LNCaP clone FGC (cell line): ENCODE data around the gene MTHFR.

Source experiments
- DNase-seq: peaks from one replicate; pipeline ENCODE4 v3.0.0-alpha.2; 2011; ENCODE audit warnings: low read depth
- H3K4me3 ChIP-seq: 2 replicates; pipeline ENCODE4 v1.5.1; 2011; ENCODE audit warnings: mild to moderate bottlenecking, low read depth, low read length, control low read depth
- TF ChIP-seq, protein P1 (sequence below): IDR thresholded peaks from 2 replicates; pipeline ENCODE4 v1.5.1; 2012; ENCODE audit warnings: mild to moderate bottlenecking; ENCODE audit not compliant: control insufficient read depth, insufficient read depth; ENCODE audit errors: extremely low read depth

MTHFR gene

DNA sequence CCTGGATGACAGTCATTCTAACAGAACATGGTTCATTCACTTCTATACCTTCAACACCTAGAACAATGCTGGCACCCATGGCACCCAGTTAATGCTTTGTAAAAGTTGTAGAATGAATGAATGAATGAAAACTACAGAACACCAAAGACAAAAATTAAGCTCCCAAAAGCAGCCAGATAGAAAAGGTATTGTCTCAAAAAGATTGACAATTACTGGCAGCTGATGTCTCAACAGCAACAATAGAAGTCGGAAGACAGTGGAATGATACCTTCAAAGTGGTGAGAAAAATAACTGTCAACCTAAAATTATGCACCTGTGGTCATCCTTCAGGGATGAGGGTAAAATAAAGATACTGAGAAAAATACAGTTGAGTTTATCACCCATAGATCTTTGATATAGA is 48.7 kb downstream of the MTHFR start:
- TF ChIP-seq, protein P1, sequence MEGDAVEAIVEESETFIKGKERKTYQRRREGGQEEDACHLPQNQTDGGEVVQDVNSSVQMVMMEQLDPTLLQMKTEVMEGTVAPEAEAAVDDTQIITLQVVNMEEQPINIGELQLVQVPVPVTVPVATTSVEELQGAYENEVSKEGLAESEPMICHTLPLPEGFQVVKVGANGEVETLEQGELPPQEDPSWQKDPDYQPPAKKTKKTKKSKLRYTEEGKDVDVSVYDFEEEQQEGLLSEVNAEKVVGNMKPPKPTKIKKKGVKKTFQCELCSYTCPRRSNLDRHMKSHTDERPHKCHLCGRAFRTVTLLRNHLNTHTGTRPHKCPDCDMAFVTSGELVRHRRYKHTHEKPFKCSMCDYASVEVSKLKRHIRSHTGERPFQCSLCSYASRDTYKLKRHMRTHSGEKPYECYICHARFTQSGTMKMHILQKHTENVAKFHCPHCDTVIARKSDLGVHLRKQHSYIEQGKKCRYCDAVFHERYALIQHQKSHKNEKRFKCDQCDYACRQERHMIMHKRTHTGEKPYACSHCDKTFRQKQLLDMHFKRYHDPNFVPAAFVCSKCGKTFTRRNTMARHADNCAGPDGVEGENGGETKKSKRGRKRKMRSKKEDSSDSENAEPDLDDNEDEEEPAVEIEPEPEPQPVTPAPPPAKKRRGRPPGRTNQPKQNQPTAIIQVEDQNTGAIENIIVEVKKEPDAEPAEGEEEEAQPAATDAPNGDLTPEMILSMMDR: no peak
- H3K4me3 ChIP-seq: no peak overlapping the region
- DNase-seq: no peak

DNA sequence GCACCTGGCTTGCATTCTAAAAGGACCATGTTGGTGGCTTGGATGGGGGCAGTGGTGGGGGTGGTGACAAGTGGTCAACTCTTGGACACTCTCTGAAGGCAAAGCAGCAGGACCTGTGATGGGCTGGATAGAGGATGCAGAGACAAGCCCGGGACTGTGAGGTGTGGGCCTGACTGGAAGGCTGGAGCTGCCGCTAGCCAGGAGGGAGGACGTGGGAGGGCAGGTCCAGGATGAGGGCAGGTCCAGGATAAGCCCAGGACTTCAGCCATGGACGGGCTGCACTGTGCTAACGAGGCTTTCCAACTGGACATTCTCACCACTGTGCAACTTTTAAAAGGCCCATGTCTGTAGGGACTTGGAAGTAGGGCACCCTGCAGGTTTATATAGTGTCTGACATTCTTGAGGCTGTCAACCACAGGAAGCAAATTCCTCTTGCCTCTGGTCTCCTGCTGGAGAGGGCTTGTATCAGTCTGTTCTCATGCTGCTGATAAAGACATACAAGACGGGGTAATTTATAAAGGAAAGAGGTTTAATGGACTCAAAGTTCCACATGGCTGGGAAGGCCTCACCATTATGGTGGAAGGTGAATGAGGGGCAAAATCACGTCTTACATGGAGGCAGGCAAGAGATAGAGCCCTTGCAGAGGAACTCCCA is 52.1 kb downstream of the MTHFR start:
- DNase-seq: no peak
- TF ChIP-seq, protein P1: no peak
- no peak overlapping the region for H3K4me3 ChIP-seq

DNA sequence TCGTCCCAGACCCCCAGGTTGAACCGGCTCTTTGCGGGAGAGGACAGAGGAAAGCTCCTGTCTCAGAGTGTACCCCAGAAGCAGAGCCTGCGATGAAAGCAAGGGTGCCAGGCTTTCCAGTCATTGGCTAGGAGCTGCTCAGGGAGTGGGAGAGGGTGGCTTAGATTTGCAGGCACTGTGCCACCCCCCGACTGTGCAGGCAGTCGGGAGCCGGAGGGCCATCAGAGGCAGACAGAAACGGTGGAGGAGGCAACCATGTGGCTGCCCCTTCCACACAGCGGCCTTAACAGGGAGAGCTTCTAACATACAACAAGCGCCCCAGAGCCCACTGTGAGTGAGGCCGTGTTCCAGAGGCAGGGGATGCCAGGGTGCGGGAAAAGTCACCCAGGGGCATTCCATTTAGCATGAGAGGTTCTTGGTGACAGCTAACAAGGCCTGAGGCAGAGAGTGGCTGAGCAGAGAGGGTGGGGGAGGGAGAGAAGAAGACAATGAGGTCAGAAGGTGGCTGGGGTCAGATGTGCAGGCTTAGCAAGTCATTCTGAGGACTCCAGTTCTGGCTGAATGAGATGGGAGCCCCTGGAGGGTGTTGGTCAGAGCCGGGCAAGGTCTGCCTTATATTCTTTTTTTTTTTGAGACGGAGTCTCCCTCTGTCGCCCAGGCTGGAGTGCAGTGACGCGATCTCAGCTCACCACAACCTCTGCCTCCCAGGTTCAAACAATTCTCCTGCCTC is 53.2 kb downstream of the MTHFR start:
- H3K4me3 ChIP-seq: no peak overlapping the region
- TF ChIP-seq, protein P1: no peak
- no peak for DNase-seq

DNA sequence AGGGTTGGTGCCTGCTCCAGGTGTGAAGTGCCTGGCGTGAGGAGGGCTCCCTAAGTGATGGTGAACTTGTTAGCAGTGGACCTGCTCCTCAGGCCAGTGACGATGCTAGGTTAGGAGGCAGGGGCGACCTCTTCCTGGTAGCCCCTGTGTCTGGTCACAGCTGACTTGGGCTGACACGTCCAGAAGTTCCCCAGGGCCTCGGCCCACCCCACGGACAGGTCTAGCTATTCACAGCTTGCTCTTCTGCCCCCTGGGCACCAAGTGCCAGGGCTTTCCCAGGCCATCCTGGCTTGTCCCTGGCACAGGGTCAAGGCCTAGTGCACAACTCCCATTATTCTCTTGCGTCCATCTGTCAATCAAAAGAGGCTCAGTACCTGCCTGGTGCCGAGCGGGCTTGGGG is 54.7 kb downstream of the MTHFR start:
- DNase-seq: no peak

DNA sequence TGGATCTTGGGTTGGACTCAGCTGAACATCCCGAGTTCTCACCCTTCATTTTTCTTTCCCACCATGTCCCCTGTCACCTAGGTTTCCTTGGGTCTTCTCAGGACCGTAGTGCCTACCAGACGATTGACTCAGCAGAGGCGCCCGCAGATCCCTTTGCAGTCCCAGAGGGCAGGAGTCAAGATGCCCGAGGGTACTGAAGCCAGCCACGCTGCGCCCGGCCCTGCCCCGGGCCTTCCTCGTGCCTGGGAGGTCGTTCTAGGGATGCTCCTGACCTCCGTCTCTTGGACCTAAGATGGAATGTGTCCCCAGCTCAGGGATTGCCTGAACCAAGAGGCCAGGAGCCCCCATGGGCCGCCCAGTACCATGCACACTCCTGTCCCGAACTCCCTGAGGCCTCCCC is 55.8 kb downstream of the MTHFR start:
- DNase-seq: no peak
- H3K4me3 ChIP-seq: no peak overlapping the region
- TF ChIP-seq, protein P1: no peak

More for the DNA sequence above, 54.7 kb downstream of the MTHFR start:
- TF ChIP-seq, protein P1: no peak
- H3K4me3 ChIP-seq: no peak overlapping the region

DNA sequence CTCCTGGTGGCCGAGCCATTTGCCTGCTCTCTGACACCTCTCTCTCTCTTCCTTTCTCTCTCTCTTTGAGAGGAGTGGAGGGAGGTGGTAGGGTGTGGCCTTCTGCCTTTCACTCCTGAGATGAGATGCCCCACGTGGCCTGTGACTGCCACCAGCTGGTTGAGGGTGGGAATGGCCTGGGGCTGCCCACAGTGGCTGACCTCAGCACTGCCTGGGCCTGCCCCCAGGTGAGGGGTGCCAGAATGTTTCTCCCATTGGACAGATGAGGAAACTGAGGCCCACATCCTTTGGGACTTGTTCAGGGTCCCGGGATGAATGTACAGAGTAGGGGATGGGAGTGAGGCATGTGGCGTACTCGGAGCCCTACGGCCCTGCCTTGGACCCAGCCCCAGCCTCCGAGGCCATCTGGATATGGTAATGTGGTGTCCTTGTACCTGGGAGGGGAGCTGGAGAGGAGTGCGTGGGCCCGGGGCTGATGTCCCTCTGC is 56.5 kb downstream of the MTHFR start:
- TF ChIP-seq, protein P1: peak; percentile 79
- peak; percentile 17 for DNase-seq
- no peak overlapping the region for H3K4me3 ChIP-seq
